KOPT-K1 (cell line): ENCODE measurements around the gene CFAP300.

ENCODE experiments used
- H3K27ac ChIP-seq: fragments of 200-600 bp; sonication (generic); 2 replicates; pipeline ENCODE4 v1.5.1; 2016; ENCODE audit warnings: antibody characterized with exemption, mild to moderate bottlenecking, low read depth, low read length; ENCODE audit not compliant: poor library complexity, severe bottlenecking
- H3K36me3 ChIP-seq: fragments of 200-600 bp; sonication (generic); 2 replicates; pipeline ENCODE4 v1.5.1; 2017; ENCODE audit warnings: antibody characterized with exemption, mild to moderate bottlenecking, low read length, moderate library complexity; ENCODE audit not compliant: insufficient read depth
- H3K9me3 ChIP-seq: fragments of 200-600 bp; sonication (generic); 2 replicates; pipeline ENCODE4 v1.5.1; 2017; ENCODE audit warnings: antibody characterized with exemption, low read length, mild to moderate bottlenecking; ENCODE audit not compliant: insufficient read depth, poor library complexity, severe bottlenecking

Gene CFAP300

GRCh38 chr11:102050927-102051575, 3.8 kb downstream of the CFAP300 start:
- Histone ChIP-seq H3K9me3 (no peaks in the 10 kb centered on the region), H3K36me3 (no peaks in the 10 kb centered on the region), H3K27ac (no peak overlapping the region)

- Histone ChIP-seq H3K9me3 (no peaks in the 10 kb centered on the region), H3K36me3 (no peaks in the 10 kb centered on the region), H3K27ac (no peak overlapping the region)
These were observed 14.0 kb downstream of the CFAP300 start for GRCh38 chr11:102061276-102061675.

- no peak overlapping the region for H3K27ac ChIP-seq
- no peaks in the 10 kb centered on the region for H3K36me3 ChIP-seq
- H3K9me3 ChIP-seq = no peaks in the 10 kb centered on the region
These were observed 14.9 kb downstream of the CFAP300 start for GRCh38 chr11:102062106-102062505.

GRCh38 chr11:102064316-102064715, 17.1 kb downstream of the CFAP300 start:
- Histone ChIP-seq H3K9me3 (no peaks in the 10 kb centered on the region), H3K27ac (no peak overlapping the region), H3K36me3 (no peaks in the 10 kb centered on the region)

- H3K36me3 ChIP-seq = no peaks in the 10 kb centered on the region
- peaks cover 20% of the 10 kb centered on the region for H3K9me3 ChIP-seq
- no peak overlapping the region for H3K27ac ChIP-seq
These were observed 23.5 kb downstream of the CFAP300 start for GRCh38 chr11:102070766-102071165.

- no peaks in the 10 kb centered on the region for H3K36me3 ChIP-seq
- H3K27ac ChIP-seq = no peak overlapping the region
- peaks cover 20% of the 10 kb centered on the region for H3K9me3 ChIP-seq
These were observed 24.5 kb downstream of the CFAP300 start for GRCh38 chr11:102071497-102072472.

GRCh38 chr11:102073253-102073652, 26.0 kb downstream of the CFAP300 start:
- no peaks in the 10 kb centered on the region for H3K36me3 ChIP-seq
- H3K9me3 ChIP-seq = peaks cover 20% of the 10 kb centered on the region
- H3K27ac ChIP-seq = no peak overlapping the region

- no peaks in the 10 kb centered on the region for H3K9me3 ChIP-seq
- H3K27ac ChIP-seq = no peak overlapping the region
These were observed 32.4 kb downstream of the CFAP300 start for GRCh38 chr11:102079625-102080024.

GRCh38 chr11:102081313-102081712, 34.1 kb downstream of the CFAP300 start:
- Histone ChIP-seq H3K27ac (no peak overlapping the region), H3K36me3 (no peaks in the 10 kb centered on the region), H3K9me3 (no peaks in the 10 kb centered on the region)

More at GRCh38 chr11:102079625-102080024, 32.4 kb downstream of the CFAP300 start:
- H3K36me3 ChIP-seq = no peaks in the 10 kb centered on the region

GRCh38 chr11:102085864-102086551, 38.8 kb downstream of the CFAP300 start:
- Histone ChIP-seq H3K9me3 (no peaks in the 10 kb centered on the region), H3K36me3 (no peaks in the 10 kb centered on the region), H3K27ac (no peak overlapping the region)

GRCh38 chr11:102097186-102097585, 49.9 kb downstream of the CFAP300 start:
- Histone ChIP-seq H3K9me3 (no peaks in the 10 kb centered on the region), H3K27ac (no peak overlapping the region), H3K36me3 (no peaks in the 10 kb centered on the region)

GRCh38 chr11:102099755-102100154, 52.5 kb downstream of the CFAP300 start:
- Histone ChIP-seq H3K36me3 (no peaks in the 10 kb centered on the region), H3K27ac (no peak overlapping the region), H3K9me3 (no peaks in the 10 kb centered on the region)

- Histone ChIP-seq H3K27ac (no peak overlapping the region), H3K36me3 (no peaks in the 10 kb centered on the region), H3K9me3 (no peaks in the 10 kb centered on the region)
These were observed 61.6 kb downstream of the CFAP300 start for GRCh38 chr11:102108734-102109440.

GRCh38 chr11:102109896-102110760, 62.9 kb downstream of the CFAP300 start, which contains the start of gene YAP1:
Gene YAP1, plus strand, starts transcription at chr11:102110447. Its CDS starts 402 bp downstream, at chr11:102110849.
- no peaks in the 10 kb centered on the region for H3K36me3 ChIP-seq
- H3K27ac ChIP-seq = no peak within 1 kb of the TSS
- H3K9me3 ChIP-seq = no peaks in the 10 kb centered on the region
